GM21619 (cell line): ENCODE results near the gene CHST13.

Source experiments
- ATAC-seq: cut with Tn5 transposase; IDR thresholded peaks from one replicate; pipeline ENCODE4 v1.9.1; 2021; ENCODE audit not compliant: unreplicated experiment

Gene CHST13

GRCh38 chr3:126553284-126554084 lies 29.5 kb downstream of the CHST13 start:
- ATAC-seq = no peak

GRCh38 chr3:126554560-126555525 lies 30.9 kb downstream of the CHST13 start:
- ATAC-seq = no peak

GRCh38 chr3:126555795-126556636 lies 32.1 kb downstream of the CHST13 start:
- ATAC-seq = no peak

- no peak for ATAC-seq
Observed at GRCh38 chr3:126556637-126557414, 32.9 kb downstream of the CHST13 start.

GRCh38 chr3:126557415-126557745 lies 33.4 kb downstream of the CHST13 start:
- no peak for ATAC-seq

- no peak for ATAC-seq
Observed at GRCh38 chr3:126557761-126558160, 33.8 kb downstream of the CHST13 start.

GRCh38 chr3:126558336-126559071 lies 34.5 kb downstream of the CHST13 start, which contains the start of gene C3orf22:
Gene C3orf22 (minus strand): TSS chr3:126558932. CDS start chr3:126553390, 5,542 bp downstream.
- ATAC-seq = no peak

GRCh38 chr3:126562737-126563276 lies 38.9 kb downstream of the CHST13 start:
- ATAC-seq = no peak

GRCh38 chr3:126567696-126568438 lies 43.9 kb downstream of the CHST13 start:
- ATAC-seq = no peak

GRCh38 chr3:126568776-126569342 lies 44.9 kb downstream of the CHST13 start:
- no peak for ATAC-seq

GRCh38 chr3:126569390-126569975 lies 45.5 kb downstream of the CHST13 start:
- no peak for ATAC-seq

GRCh38 chr3:126570103-126570541 lies 46.2 kb downstream of the CHST13 start:
- no peak for ATAC-seq

- ATAC-seq = no peak
Observed at GRCh38 chr3:126571078-126571477, 47.1 kb downstream of the CHST13 start.

- no peak for ATAC-seq
Observed at GRCh38 chr3:126573492-126574117, 49.6 kb downstream of the CHST13 start.

GRCh38 chr3:126577261-126577660 lies 53.3 kb downstream of the CHST13 start:
- ATAC-seq = no peak

GRCh38 chr3:126578702-126579101 lies 54.7 kb downstream of the CHST13 start:
- ATAC-seq = no peak

GRCh38 chr3:126580746-126581145 lies 56.8 kb downstream of the CHST13 start:
- no peak for ATAC-seq
